Activated naive CD8-positive, alpha-beta T cell (primary cell): Measurements from ENCODE around the gene SHH.

Experiments used
- H3K27ac Mint-ChIP-seq: one replicate; pipeline ENCODE4 v1.8.0; 2021; ENCODE audit warnings: mixed read lengths
- H3K27me3 Mint-ChIP-seq: one replicate; pipeline ENCODE4 v1.8.0; 2021; ENCODE audit warnings: mixed read lengths
- H3K36me3 Mint-ChIP-seq: one replicate; pipeline ENCODE4 v1.8.0; 2021; ENCODE audit warnings: mixed read lengths
- H3K4me1 Mint-ChIP-seq: one replicate; pipeline ENCODE4 v1.8.0; 2021; ENCODE audit warnings: low read depth, mixed read lengths
- H3K4me3 Mint-ChIP-seq: one replicate; pipeline ENCODE4 v1.8.0; 2021; ENCODE audit warnings: mild to moderate bottlenecking, mixed read lengths
- H3K9me3 Mint-ChIP-seq: one replicate; pipeline ENCODE4 v1.8.0; 2021; ENCODE audit warnings: low read depth, mixed read lengths

SHH gene

GRCh38 chr7:155811895-155812761, at the start of gene SHH:
Gene SHH (minus strand): TSS chr7:155812463. CDS start chr7:155812122, 341 bp downstream.
- Mint-ChIP-seq H3K36me3 (no peaks in the 10 kb centered on the region), H3K27me3 (peaks cover 41% of the 10 kb centered on the region), H3K4me3 (peak within 1 kb of the TSS; percentile 73), H3K4me1 (peaks cover 29% of the 10 kb centered on the region), H3K27ac (no peak within 1 kb of the TSS), H3K9me3 (no peaks in the 10 kb centered on the region)

GRCh38 chr7:155861480-155861868, 49.2 kb upstream of the SHH start:
- no peak overlapping the region for H3K4me3 Mint-ChIP-seq
- H3K9me3 Mint-ChIP-seq = no peaks in the 10 kb centered on the region
- no peak overlapping the region for H3K27ac Mint-ChIP-seq
- H3K4me1 Mint-ChIP-seq = no peaks in the 10 kb centered on the region
- H3K36me3 Mint-ChIP-seq = no peaks in the 10 kb centered on the region
- peaks cover 7% of the 10 kb centered on the region for H3K27me3 Mint-ChIP-seq

- peaks cover 7% of the 10 kb centered on the region for H3K27me3 Mint-ChIP-seq
- no peaks in the 10 kb centered on the region for H3K36me3 Mint-ChIP-seq
- H3K9me3 Mint-ChIP-seq = no peaks in the 10 kb centered on the region
- no peaks in the 10 kb centered on the region for H3K4me1 Mint-ChIP-seq
- no peak overlapping the region for H3K4me3 Mint-ChIP-seq
- no peak overlapping the region for H3K27ac Mint-ChIP-seq
These were observed 48.7 kb upstream of the SHH start for GRCh38 chr7:155860840-155861479.

GRCh38 chr7:155860461-155860839, 48.2 kb upstream of the SHH start:
- Mint-ChIP-seq H3K27ac (no peak overlapping the region), H3K4me1 (no peaks in the 10 kb centered on the region), H3K9me3 (peaks cover 4% of the 10 kb centered on the region), H3K36me3 (no peaks in the 10 kb centered on the region), H3K27me3 (peaks cover 7% of the 10 kb centered on the region), H3K4me3 (no peak overlapping the region)

GRCh38 chr7:155858521-155859061, 46.3 kb upstream of the SHH start:
- Mint-ChIP-seq H3K27ac (no peak overlapping the region), H3K4me1 (no peaks in the 10 kb centered on the region), H3K27me3 (peaks cover 2% of the 10 kb centered on the region), H3K4me3 (no peak overlapping the region), H3K9me3 (peaks cover 4% of the 10 kb centered on the region), H3K36me3 (no peaks in the 10 kb centered on the region)

GRCh38 chr7:155857141-155857540, 44.9 kb upstream of the SHH start:
- no peaks in the 10 kb centered on the region for H3K36me3 Mint-ChIP-seq
- no peak overlapping the region for H3K27ac Mint-ChIP-seq
- no peaks in the 10 kb centered on the region for H3K4me1 Mint-ChIP-seq
- H3K9me3 Mint-ChIP-seq = peaks cover 4% of the 10 kb centered on the region
- H3K4me3 Mint-ChIP-seq = no peak overlapping the region
- H3K27me3 Mint-ChIP-seq = peaks cover 2% of the 10 kb centered on the region

- Mint-ChIP-seq H3K27me3 (peaks cover under 1% of the 10 kb centered on the region), H3K4me3 (no peak overlapping the region), H3K36me3 (no peaks in the 10 kb centered on the region), H3K9me3 (peaks cover 4% of the 10 kb centered on the region), H3K4me1 (no peaks in the 10 kb centered on the region), H3K27ac (no peak overlapping the region)
These were observed 44.4 kb upstream of the SHH start for GRCh38 chr7:155856656-155857055.

- no peaks in the 10 kb centered on the region for H3K36me3 Mint-ChIP-seq
- peaks cover 4% of the 10 kb centered on the region for H3K9me3 Mint-ChIP-seq
- peaks cover 4% of the 10 kb centered on the region for H3K27me3 Mint-ChIP-seq
- no peaks in the 10 kb centered on the region for H3K4me1 Mint-ChIP-seq
- no peak overlapping the region for H3K27ac Mint-ChIP-seq
- H3K4me3 Mint-ChIP-seq = no peak overlapping the region
These were observed 40.4 kb upstream of the SHH start for GRCh38 chr7:155852426-155853301.

GRCh38 chr7:155851892-155852291, 39.6 kb upstream of the SHH start:
- Mint-ChIP-seq H3K27ac (no peak overlapping the region), H3K9me3 (peaks cover 4% of the 10 kb centered on the region), H3K36me3 (no peaks in the 10 kb centered on the region), H3K4me3 (no peak overlapping the region), H3K27me3 (peaks cover 4% of the 10 kb centered on the region), H3K4me1 (no peaks in the 10 kb centered on the region)

- Mint-ChIP-seq H3K36me3 (no peaks in the 10 kb centered on the region), H3K27me3 (peaks cover 4% of the 10 kb centered on the region), H3K4me1 (no peaks in the 10 kb centered on the region), H3K27ac (no peak overlapping the region), H3K9me3 (peaks cover 4% of the 10 kb centered on the region), H3K4me3 (no peak overlapping the region)
These were observed 38.8 kb upstream of the SHH start for GRCh38 chr7:155850766-155851678.

- Mint-ChIP-seq H3K4me1 (no peaks in the 10 kb centered on the region), H3K9me3 (no peaks in the 10 kb centered on the region), H3K27me3 (peaks cover 4% of the 10 kb centered on the region), H3K36me3 (no peaks in the 10 kb centered on the region), H3K27ac (no peak overlapping the region), H3K4me3 (no peak overlapping the region)
These were observed 37.8 kb upstream of the SHH start for GRCh38 chr7:155850001-155850436.

- Mint-ChIP-seq H3K4me3 (no peak overlapping the region), H3K27me3 (peaks cover 4% of the 10 kb centered on the region), H3K9me3 (no peaks in the 10 kb centered on the region), H3K36me3 (no peaks in the 10 kb centered on the region), H3K27ac (no peak overlapping the region), H3K4me1 (no peaks in the 10 kb centered on the region)
These were observed 36.7 kb upstream of the SHH start for GRCh38 chr7:155848691-155849669.

- H3K4me3 Mint-ChIP-seq = no peak overlapping the region
These were observed 35.7 kb upstream of the SHH start for GRCh38 chr7:155847821-155848435.

More at GRCh38 chr7:155847821-155848435, 35.7 kb upstream of the SHH start:
- H3K4me1 Mint-ChIP-seq = no peaks in the 10 kb centered on the region
- no peak overlapping the region for H3K27ac Mint-ChIP-seq
- no peaks in the 10 kb centered on the region for H3K9me3 Mint-ChIP-seq
- H3K36me3 Mint-ChIP-seq = no peaks in the 10 kb centered on the region
- peaks cover 4% of the 10 kb centered on the region for H3K27me3 Mint-ChIP-seq
